ENCODE results near the gene NACC1. TPM values are rescaled to one million over a fixed set of nuclear protein-coding genes. Genes with fewer than 3 reads are reported as not detected.

Gene NACC1
- polyA plus RNA-seq, 2 of the 4 experiments (the other 2 are of a cell fraction) = 26.1 to 37.9 TPM

GRCh38 chr19:13121551-13122274 is 3.6 kb downstream of the NACC1 start:
- TF ChIP-seq MAX (IDR thresholded peaks at IDR 0.05) (no peak), HES2 (IDR thresholded peaks at IDR 0.05) (no peak), ELK1 (IDR thresholded peaks at IDR 0.05; ENCODE audit: low read depth, low read length) (no peak), JUNB (IDR thresholded peaks at IDR 0.05) (no peak), MAZ (IDR thresholded peaks at IDR 0.05; ENCODE audit: borderline replicate concordance, low read depth, low read length) (no peak), CHD4 (IDR thresholded peaks at IDR 0.05; ENCODE audit: borderline replicate concordance) (no peak), E2F6 (IDR thresholded peaks at IDR 0.05; ENCODE audit: borderline replicate concordance, low read depth) (no peak), HDAC2 (IDR thresholded peaks at IDR 0.05) (no peak), CTCF (IDR thresholded peaks at IDR 0.05) (no peak), NR3C1 (IDR thresholded peaks at IDR 0.05) (no peak), RCOR1 (IDR thresholded peaks at IDR 0.05; ENCODE audit: low read depth, low read length) (no peak), HOXA7 (CRISPR knock-in tag; IDR thresholded peaks at IDR 0.05) (no peak), HOXB5 (CRISPR knock-in tag; IDR thresholded peaks at IDR 0.05) (no peak), KDM5A (IDR thresholded peaks at IDR 0.05) (no peak)
- Histone ChIP-seq H3K9me3 (no peaks in the 10 kb centered on the region), H3K27ac (no peak overlapping the region), H3K4me3 (no peak overlapping the region), H3K4me1 (peaks cover 16% of the 10 kb centered on the region), H3K4me2 (no peak overlapping the region)
- FAIRE-seq (no peak), DNase-seq (ENCODE audit: low read depth in 1 of 2, low spot score in 1 of 2) (no peak), ATAC-seq (no peak)
- ChIA-PET POLR2A (no interaction called here), CTCF (interaction anchor here (1.2 to 1.4 kb wide), 2 partner anchors 144 to 156 kb away, joined by 3 to 4 read pairs; no protein-coding TSS in a partner anchor)
- 91% methylated on average over 18 of the region's 18 CpGs for WGBS (ENCODE audit: missing lambda C conversion rate)

- Histone ChIP-seq H3K4me3 (no peak overlapping the region), H3K9me3 (no peaks in the 10 kb centered on the region), H3K27ac (no peak overlapping the region), H3K4me2 (no peak overlapping the region), H3K4me1 (peaks cover 16% of the 10 kb centered on the region)
- CTCF ChIA-PET = interaction anchor here (0.5 kb wide), 1 partner anchor 59 kb away, joined by 3 read pairs; no protein-coding TSS in a partner anchor
- DNase-seq (ENCODE audit: low read depth in 1 of 2, low spot score in 1 of 2) (no peak), FAIRE-seq (no peak), ATAC-seq (no peak)
- POLR2A ChIA-PET = no interaction called here
- TF ChIP-seq POLR2A (IDR thresholded peaks at IDR 0.05; ENCODE audit: low read length) = no peak
- no peak for TF ChIP-seq KDM5A (IDR thresholded peaks at IDR 0.05)
- TF ChIP-seq EP300 (IDR thresholded peaks at IDR 0.05) = no peak
- no peak for TF ChIP-seq HMGXB4 (CRISPR knock-in tag; IDR thresholded peaks at IDR 0.05; ENCODE audit: borderline replicate concordance)
- TF ChIP-seq RFX5 (IDR thresholded peaks at IDR 0.05) = no peak
- no peak for TF ChIP-seq RAD21 (conservative IDR thresholded peaks at IDR 0.05 in 1 of 2, IDR thresholded peaks at IDR 0.05 in 1 of 2)
- TF ChIP-seq ZFP36 (IDR thresholded peaks at IDR 0.05; ENCODE audit: borderline replicate concordance, partially characterized antibody) = no peak
- no peak for TF ChIP-seq E2F6 (IDR thresholded peaks at IDR 0.05; ENCODE audit: borderline replicate concordance, low read depth)
- TF ChIP-seq FOSB (CRISPR knock-in tag; IDR thresholded peaks at IDR 0.05) = no peak
- no peak for TF ChIP-seq ELK1 (IDR thresholded peaks at IDR 0.05; ENCODE audit: low read depth, low read length)
- no peak for TF ChIP-seq HES2 (IDR thresholded peaks at IDR 0.05)
- TF ChIP-seq RARB (CRISPR knock-in tag; IDR thresholded peaks at IDR 0.05) = no peak
- WGBS (ENCODE audit: missing lambda C conversion rate) = 85% methylated on average over 10 of the region's 13 CpGs
Observed at GRCh38 chr19:13122275-13122878, 4.3 kb downstream of the NACC1 start.
